HG03558 (cell line): ENCODE measurements around the gene TMEM72.

ENCODE experiments used
- ATAC-seq: cut with Tn5 transposase; IDR thresholded peaks from one replicate; pipeline ENCODE4 v1.9.1; 2021; ENCODE audit warnings: moderate number of reproducible peaks; ENCODE audit not compliant: unreplicated experiment; ENCODE audit errors: extremely low read depth

Gene TMEM72

DNA sequence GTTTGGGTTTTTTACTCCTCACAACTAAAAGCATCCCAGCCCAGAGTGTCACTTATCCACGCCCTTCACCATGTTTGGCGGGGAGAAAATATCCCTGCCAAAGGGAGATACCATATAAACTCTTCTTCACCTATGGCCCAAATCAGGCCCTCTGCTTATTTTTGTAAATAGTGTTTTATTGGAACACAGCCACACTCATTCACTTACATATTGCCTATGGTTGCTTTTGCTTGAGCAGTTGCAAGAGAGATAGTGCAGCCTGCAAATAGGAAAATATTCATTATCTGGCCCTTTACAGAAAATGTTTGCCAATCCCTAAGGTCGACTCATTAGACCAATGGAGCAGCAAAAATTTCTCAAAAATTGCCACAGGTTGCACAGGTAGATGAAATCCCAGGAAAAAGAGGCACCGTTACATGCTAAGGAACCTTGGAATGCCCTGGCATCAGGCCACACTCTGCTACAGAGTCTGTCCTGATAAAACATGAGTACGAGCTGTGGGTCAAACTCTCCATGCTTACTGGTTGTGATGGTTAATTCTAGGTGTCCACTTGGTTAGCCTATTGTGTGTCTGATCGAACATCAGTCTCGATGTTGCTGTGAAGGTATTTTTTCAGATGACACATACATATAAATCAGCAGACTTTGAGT, 40.6 kb downstream of the TMEM72 start:
- ATAC-seq, result no peak

DNA sequence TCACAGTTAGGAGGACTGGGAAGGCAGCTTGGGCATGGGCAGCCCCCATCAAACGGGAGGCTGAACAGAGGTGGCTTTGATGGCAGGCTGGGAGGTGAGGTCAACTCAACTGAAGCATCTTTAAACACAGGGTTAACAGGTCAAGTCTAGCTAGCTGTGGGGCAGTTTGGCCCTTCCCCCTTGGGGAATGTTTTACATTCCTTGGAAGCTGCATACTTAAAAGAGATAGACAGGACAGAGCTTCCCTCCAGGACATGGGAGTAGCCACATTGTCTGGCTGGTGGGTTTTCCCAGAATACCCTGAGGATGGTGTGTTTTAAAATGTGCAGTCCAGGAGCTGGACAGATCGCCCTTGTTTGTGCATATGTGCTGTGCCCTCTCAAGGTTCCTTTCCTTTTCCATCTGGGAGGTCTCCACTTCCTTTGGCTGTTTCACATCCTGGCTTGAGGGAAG, 41.7 kb downstream of the TMEM72 start:
- ATAC-seq, result no peak

DNA sequence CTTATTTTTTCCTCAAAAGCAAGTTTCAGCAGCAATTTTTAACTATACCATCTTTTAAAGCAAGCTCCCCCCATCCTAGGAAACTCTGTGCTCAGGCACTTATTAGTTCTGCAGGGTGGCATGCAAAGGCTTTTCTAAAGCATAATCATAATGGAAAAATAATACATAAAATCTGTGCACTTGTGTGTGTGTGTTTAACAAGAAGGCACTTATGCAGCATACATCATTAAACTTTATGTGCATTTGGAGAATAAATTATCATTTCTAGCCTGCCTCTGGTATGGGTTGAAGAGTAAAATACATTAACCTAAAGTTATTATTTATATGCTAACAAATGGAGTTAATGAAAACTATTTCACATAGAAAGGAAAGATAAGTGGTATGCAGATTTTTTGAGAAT, 42.9 kb downstream of the TMEM72 start:
- ATAC-seq, result no peak

DNA sequence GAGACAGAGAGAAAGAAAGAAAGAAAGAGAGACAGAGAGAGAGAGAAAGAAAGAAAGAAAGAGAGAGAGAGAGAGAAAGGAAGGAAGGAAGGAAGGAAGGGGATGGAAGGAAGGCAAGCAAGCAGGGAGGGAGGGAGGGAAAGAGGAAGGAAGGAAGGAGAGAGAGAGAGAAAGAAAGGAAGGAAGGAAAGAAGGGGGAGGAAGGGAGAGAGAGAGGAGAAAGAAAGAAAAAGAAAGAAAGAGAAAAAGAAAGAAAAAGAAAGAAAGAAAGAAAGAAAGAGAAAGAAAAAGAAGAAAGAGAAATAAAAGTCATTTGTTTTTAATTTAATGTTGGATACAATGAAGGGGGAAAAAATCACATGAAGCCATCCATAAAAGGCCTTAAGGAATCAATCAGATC, 43.8 kb downstream of the TMEM72 start:
- ATAC-seq, result no peak

DNA sequence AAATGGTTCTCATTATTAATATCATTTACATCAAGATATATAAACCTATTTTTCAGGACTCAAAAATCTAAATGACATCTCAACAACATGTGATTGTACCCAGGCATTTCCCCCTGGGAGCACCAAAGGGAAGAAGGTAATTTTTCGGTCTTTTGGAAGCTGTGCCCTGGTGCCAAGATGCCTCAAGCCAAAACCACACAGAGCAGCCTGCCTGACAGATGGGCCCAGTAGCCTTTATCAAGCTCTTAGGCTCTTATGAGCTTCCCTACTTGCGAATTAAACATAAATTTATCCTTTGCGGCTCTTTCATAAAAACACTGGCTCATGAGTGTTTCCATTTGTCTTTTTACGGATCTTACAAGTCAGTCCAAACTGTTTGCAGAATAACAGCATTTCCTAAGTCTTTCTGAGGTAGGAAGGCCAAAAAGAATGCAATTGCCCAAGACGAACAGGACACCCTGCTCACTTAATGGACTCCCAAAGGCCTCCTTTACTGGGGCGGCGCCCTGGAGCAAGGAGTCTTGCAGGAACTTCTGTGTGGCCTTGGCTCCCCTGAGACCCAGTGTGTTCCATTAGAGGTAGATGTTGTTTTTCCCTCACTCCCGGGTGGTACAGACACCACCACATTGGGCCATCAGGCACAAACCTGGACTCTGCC, 44.4 kb downstream of the TMEM72 start:
- ATAC-seq, result no peak

DNA sequence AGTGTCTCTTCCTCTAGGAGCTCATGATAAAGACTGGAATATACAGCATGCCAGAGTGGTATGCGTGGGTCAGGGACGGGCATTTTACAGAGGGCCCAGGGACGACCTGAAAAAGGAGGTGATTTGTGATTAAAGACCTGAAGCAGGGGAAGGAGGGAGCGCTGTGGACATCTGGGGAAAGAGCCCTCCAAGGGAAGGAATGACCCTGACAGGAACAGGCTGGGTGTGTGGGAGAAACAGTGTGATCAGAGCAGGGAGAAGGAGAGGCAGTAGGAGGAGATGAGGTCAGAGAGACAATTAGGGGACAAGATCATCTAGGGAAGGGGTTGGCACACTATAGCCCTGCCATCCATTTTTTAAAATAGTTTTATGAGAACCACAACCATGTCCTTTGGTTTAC, 45.1 kb downstream of the TMEM72 start:
- ATAC-seq, result no peak

DNA sequence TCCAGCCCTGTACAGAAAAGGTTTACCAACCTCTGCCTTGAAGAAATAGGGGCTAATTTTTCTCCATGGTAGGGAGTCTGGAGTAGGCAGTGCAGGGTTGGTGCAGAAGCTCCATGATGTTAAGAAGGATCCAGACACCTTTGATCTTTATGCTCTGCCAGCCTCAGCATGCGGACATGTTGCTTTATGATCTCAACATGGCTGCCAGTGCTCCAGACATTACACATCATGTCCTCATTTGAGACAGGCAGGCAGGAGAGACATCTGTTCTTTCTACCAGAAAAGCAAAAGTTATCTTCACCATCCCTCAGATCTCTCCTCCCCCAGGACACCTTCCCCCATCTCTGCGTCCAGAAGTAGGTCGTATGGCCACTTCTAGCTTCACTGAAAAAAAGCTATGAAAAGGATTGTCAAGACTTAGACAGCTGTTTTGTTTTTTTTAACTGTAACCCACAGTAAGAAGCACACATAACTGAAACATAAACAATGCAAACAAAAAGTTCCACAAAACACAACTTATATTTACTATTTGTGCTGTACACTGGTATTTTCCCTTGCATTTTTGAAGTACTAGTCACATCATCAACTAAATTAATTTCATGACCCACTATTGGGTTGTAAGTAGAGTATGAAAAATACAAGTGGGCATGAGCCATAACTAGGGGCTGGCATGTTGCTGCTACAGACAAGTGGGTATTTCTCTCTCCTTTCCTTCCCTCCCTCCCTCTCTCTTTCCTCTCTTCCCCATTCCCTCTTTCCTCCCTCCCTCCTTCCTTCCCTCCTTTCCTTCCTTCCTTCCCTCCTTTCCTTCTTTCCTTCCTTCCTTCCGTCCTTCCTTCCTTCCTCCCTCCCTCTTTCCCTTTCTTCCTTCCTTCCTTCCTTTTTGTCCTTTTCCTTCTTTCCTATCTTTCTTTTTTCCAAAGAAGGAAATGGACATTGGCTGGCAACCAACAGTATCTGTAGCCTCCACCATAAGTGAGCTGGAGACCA, 45.9 kb downstream of the TMEM72 start:
- no peak for ATAC-seq

DNA sequence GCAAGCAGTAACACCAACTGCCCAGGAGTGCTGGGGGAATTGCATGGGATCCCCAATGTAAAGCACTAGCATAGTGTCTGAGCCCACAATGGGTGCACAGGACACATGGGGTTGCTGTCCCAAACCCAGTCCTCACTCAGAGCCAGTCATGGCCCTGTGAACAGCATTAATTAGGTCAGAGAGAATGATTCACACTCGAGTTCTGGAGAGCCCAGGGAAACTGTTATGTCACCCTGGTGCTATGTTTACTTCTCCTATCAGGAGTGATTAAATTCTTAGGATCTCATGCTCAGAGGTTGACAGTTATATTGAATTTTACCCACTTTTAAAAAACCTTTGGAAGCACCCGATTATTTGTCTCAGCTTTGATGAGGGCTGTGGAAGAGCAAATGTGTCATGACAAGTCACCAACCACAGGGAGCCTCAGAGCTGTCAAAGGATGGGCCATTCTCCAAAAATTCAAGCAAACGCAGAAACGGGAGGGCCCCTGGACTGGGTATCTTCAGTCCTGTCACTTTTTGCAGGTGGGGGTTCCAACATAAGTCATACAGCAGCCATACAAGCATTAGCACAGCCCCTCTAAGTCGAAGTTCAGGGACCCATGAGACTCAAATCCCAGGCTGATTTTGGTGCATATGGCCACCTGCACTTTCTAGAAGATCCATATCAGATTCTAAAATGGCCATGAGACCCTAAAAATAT, 47.2 kb downstream of the TMEM72 start:
- no peak for ATAC-seq

DNA sequence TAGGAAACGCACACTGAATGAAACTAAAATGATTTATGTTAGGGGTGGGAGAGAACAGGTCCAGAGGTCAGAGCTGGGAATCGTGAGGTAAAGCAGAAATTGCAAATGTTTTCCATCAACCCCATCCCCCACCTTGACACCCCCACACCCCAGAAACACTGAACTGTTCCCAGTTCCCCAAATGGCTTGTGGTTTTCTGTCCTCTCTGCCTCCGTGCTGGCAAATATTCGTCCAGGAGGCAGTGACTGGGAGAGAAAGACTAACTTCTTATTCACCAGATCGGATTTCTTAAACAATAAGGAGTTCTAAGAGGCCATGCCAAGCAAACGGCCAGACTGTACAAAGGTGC, 47.7 kb downstream of the TMEM72 start:
- ATAC-seq, result no peak

DNA sequence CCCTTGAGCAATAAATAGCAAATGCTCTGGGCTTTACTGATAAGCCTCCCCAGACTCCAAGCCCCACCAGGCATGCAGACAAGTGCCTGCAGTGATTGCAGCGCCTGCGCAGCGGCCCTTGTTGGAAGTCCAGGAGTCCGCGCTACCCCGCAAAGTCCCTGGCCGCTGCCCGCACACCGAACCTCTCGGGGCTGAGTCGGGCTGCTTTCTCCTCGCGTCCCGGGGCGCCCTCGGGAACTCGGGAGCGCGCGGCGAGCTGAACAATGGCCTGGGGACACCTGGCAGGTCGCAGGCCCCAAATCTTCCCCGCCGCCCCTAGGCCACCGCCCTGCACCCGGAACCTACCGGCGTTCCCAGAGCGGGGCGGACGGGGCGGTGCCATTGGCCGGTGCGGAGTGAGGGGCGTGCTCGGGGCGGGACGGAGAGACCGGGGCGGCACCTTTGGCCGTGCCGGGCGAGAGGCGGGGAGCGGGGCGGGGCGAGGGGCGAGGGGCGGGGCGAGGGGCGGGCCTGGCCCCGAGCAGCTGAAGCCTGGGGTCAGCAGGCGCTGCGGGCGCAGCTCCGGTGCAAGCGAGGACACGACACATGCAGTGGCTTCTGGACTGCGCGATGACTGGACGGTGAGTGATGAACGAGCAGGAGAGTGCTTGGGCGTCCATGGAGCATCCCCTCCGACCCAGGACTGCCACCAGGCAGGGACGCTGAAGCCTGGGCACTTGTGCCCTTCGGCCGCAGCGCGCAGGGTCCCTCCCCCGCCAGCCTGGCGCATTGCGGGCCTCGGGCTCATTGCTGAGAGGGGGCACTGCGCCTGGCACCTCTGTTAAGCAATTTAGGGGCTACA, 48.3 kb downstream of the TMEM72 start, which contains the start of gene RASSF4:
Gene RASSF4 (plus strand): TSS at position 556 of the 841 bp plus-strand sequence. CDS start 10,401 bp downstream, outside the sequence.
- peak; percentile 87 for ATAC-seq

DNA sequence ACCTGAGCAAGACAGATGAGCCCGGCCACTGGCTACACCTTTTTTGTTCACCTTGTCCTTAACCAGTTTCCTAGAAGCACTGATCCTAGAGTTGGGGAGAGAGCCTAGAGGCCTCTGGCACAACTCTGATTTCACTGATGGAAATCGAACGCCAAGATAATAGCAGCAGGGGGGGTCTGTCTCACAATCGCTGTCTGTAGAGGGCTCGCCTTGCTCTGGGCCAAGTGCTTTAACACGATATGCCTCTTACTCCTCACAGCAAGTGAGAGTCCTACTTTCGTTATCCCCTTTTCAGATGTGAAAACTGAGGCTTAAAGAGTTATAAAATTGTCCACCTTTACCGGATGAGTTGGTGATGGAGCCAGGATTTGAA, 48.9 kb downstream of the TMEM72 start:
- no peak for ATAC-seq

DNA sequence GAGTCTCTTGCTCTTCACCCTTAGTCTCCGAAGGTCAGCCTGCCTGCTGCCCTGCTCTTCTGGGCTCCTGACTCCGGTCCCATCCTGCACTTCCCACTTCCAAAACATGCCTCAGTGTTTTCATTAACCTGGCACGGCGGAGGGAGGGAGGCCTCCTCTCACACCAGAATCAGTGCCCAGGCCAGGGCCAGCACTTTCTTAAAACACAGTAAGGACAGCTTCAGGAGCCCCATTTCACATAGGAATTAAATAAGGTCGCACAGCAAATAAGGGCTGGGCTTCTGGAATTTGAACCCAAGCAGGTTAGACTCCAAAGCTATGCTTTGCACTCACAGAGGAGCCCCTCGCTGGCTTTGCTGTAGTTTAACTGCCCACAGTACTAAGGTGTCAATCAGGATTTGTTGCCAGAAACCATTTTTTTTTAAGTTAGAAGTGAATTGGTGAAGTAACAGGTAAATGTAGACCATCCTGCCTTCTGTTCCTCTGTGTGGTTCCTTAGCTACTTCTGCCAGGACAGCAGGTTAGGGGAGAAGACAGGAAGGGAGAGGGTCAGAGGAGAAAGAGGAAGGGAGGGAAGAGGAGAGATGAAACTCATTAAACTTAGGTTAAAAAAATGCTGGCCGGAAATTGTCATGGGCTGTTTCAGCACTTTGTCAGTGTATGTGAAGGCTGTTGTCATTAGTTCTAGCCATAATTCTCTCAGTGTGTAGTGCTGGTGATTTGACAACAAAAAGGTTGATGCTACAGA, 49.5 kb downstream of the TMEM72 start:
- ATAC-seq, result no peak

DNA sequence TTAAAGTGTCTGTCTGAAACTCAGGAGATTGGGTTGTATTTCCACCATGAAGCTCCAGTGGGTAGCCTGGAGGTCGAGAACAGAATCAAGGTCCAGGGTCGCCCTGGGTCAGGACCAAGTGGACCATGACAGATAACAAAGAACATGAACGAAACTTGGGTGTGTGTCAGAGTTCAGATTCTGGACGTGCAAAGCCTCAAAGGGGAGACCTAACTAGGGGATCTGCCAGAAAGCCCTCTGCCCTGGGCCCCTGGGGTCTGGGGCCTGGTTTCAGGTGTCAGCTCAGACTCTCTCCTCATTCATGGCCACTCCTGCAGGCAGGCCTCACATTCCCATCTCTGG, 50.1 kb downstream of the TMEM72 start:
- ATAC-seq, result no peak

DNA sequence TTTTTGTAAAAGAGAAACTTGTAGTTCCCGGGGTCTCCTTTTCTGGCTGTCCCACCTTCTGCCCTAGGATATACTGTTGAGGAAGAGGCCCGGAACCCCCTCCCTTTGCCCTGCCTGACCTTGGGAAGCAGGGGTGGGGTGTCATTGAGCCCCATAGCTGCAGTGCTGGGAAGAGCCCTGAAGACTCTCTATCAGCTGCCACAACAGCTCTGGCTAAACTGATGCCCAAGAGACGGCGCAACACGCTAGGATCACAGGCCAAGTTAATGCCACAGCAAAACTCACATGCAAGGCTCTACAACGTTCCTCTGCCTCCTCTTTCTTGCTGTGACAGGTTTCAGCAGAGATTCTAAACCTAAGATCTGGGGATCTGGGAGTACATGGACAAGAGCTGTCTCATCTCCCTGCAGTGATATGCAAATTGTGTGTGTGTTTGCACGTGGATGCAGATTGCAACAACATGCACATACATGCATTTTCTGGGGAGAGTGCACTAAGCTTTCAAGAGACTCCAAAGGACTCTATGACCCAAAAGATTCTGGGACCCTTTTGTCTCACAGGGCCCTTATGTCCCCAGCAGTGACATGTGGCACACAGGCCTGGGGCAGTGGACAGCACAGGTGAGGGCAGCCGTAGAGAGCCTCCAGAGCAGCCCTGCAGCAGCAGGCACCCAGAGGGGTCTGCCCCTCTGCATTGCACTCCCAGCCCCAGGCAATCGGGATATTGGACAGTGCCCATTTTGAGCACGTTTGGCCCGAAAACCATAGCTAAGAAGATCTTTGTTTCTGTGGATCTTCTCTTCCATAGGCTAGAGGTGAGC, 51.0 kb downstream of the TMEM72 start:
- no peak for ATAC-seq

DNA sequence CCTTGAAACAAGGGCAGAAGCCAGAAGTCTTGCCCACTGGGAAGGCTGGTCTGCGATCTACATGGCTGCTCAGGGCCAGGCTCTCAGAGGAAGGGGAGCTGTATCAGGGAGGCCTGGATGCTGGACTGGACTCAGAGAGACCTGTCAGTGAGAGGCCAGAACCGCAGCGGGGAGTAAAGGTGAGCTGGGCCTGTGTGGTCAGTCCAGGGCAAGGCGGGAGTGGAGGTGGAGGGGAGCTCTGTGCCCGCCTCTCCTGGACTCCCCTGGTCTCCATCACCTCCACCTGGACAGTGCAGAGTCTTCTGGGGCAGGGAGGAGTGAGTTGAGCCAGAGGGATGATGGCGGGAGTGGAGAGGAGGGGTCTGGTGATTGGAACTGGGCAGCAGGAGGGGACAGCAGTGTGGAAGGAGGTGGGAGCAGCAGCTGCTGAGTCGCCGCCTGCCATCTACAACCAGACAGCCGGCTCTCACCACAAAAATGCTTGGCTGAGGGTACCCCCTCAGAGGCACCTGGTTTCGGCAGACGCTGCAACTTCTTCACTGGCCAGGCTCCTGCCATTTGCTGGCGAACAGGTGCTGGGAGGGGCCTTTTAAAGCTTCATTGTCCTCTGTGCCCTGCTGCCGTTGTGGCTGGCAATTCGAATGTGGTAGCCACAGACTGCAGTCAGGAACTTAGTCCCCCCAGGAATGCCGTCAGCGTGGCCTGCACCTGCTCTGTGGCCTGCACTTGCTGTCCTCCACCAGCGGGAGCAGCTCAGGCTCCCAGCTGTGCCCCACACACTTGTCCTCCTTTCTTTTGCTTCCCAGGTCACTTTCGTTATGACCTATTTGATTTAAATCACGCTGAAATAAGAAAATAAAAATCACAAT, 52.0 kb downstream of the TMEM72 start:
- ATAC-seq, result no peak

DNA sequence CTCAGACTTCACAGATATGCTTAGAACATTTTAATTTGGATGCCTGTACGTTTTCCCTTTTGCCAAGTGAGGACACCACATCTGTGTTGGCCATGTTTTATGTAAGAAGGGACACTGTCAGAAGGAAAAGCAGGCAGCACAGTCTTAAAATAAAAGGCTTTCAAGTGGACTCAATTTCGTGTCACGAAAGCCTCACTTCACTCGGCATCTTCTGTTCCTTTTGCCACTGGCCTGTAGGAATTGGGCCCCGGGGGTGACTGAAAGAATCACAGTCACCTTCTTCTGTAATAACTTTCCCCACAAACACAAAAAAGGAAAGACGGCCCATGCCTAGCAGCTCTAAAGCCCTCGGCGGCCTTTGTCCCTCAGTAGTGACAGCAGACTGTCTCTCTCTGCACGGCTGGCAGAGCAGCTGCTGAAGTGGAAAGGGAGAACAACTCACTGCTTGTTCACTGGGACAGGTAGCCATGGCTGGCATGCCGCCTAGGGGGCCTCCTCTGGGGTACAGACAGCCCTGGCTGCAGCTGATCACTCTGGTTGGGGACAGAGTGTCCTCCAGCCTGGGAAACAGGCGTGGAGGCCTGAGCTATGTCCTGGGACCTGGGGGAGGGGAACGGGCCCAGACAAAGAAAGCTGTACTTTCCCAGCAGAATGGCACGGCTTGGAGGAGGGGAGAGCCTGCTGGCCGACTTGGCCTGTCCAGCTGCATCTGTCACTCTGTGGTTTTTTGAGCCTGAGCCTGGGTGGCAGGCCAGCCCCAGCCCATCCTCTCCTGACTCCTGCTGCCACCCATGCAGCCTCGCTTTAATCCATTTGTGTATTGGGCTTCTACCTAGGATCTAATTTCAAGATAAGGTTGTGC, 52.9 kb downstream of the TMEM72 start:
- ATAC-seq, result no peak
